Effector memory CD8-positive, alpha-beta T cell (primary cell): ENCODE results near the gene EFCAB11.

Source experiments
- ATAC-seq: fragments of 150-1000 bp; cut with Tn5 transposase; replicated peaks from 2 replicates; pipeline ENCODE4 v1.10.0; 2021; ENCODE audit warnings: mild to moderate bottlenecking, moderate library complexity
- DNase-seq, 3 experiments: peaks; one replicate each; pipeline ENCODE4 v3.0.0; 2021
- H3K27ac Mint-ChIP-seq, 2 donors: one replicate each; pipeline ENCODE4 v1.8.0; 2022; ENCODE audit warnings: mild to moderate bottlenecking in 2 of 2, mixed read lengths in 2 of 2, moderate library complexity in 2 of 2
- H3K27me3 Mint-ChIP-seq, 2 donors: one replicate each; pipeline ENCODE4 v1.8.0; 2022; ENCODE audit warnings: mixed read lengths in 2 of 2
- H3K36me3 Mint-ChIP-seq: one replicate; pipeline ENCODE4 v1.8.0; 2022; ENCODE audit warnings: mild to moderate bottlenecking, moderate library complexity, mixed read lengths; ENCODE audit not compliant: insufficient read depth
- H3K4me1 Mint-ChIP-seq, 2 donors: one replicate each; pipeline ENCODE4 v1.8.0; 2022; ENCODE audit warnings: low read depth in 2 of 2, mixed read lengths in 2 of 2
- H3K4me3 Mint-ChIP-seq, 2 donors: one replicate each; pipeline ENCODE4 v1.8.0; 2022; ENCODE audit warnings: mild to moderate bottlenecking in 2 of 2, mixed read lengths in 2 of 2, moderate library complexity in 2 of 2
- H3K9me3 Mint-ChIP-seq, 2 donors: one replicate each; pipeline ENCODE4 v1.8.0; 2022; ENCODE audit warnings: mixed read lengths in 2 of 2
- total RNA-seq, 9 experiments: gene quantifications; one replicate each; lab custom pipeline; 2026; lab: John Stamatoyannopoulos, UW

Gene EFCAB11, protein sequence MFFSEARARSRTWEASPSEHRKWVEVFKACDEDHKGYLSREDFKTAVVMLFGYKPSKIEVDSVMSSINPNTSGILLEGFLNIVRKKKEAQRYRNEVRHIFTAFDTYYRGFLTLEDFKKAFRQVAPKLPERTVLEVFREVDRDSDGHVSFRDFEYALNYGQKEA
- total RNA-seq = 0 to 2.7 (median 1.7) reads per million in 9 experiments

DNA sequence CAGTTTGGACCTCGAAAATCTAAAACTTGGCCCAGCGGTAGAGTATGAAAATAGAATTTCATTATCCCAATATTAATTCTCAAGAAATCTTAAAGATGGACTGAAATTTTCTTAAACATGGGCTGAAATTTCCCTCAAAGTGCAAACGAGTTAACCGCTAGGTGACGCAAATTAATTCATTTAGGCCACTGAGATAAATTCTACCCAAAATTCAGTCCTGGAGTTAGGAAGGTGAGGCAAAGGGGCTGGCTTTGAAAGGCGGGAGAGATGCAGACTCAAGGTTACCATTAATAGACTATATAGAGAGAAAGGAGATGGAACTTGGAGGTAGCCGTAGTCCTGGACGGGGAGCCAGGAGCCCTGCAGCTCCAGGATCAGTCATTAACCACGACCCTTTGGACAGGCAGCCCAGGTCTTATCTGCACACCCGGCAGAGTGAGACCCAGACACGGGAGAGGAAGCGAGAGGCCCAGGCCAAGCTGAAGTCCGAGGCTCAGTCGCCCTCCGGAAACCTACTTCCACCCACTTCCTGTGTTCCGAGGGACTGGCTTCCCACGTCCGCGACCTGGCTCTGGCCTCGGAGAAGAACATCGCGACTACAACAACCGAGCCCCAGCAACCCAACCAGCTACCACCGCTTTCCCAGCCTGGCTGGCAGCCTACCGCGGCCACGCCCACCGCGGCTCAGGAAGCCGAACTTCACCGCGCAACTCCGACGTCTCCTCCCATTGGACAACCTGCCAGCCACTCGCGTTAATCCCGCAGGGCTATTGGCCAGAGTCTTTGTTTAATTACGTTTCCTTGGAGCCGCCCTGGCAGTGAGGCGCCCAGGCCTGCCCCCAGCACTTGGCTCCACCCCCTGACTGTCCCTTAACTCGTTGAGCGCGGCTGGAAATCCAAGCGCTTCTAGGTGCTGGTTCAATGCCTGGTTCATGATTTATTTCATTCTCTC is at the start of gene EFCAB11:
Gene EFCAB11, minus strand, starts transcription at position 661 of the 952 bp plus-strand sequence. Its CDS starts 70 bp downstream, at position 591.
- H3K4me3 Mint-ChIP-seq = peak within 1 kb of the TSS; percentile 87 to 88
- ATAC-seq = peak; percentile 72
- peaks cover 37% of the 10 kb centered on the region for H3K36me3 Mint-ChIP-seq
- no peaks in the 10 kb centered on the region for H3K9me3 Mint-ChIP-seq
- DNase-seq = peak; percentile 93 to 95 (median 94)
- peaks cover 25 to 34% of the 10 kb centered on the region in 2 donors for H3K4me1 Mint-ChIP-seq
- peak within 1 kb of the TSS; percentile 96 to 97 for H3K27ac Mint-ChIP-seq
- H3K27me3 Mint-ChIP-seq = no peaks in the 10 kb centered on the region

DNA sequence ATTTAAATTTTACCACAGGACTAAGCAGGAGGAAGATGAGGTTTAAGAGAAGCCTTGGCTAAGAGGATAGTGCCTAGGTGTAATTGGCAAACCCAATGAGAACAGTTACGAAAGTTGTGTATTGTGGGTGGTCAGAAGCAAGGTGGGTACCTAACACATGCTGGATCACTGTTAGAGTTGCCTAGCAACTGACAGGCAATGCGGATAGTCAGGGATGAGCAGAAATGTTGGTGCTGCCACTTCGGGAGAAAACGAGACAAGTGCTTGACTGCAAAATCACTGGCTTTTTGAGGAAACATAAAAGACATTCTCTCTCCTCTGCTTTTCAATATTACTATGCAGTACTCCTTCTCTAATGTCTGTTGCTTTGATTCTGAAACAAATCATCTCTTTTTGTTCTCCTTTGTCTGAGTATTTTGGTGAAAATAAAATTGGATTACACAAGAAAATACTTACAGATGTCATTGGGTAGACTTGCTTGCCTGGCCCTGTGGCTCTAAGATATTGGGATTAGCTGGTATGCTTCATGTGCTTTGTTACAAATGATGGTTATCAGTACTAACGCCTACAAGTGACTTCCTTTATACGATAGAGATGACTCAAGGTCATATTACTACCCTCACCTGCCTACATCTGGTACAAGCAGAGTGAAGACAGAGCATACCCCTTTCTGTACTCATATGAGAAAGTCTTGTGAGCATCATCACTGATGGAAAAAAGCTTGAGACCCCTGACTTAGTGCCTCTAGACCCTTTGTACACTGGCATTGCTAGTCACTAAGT is 49.2 kb upstream of the EFCAB11 start:
- H3K27ac Mint-ChIP-seq = peak overlapping the region in 1 of 2 donors; percentile 75
- no peaks in the 10 kb centered on the region for H3K27me3 Mint-ChIP-seq
- no peak overlapping the region for H3K4me3 Mint-ChIP-seq
- ATAC-seq = no peak
- DNase-seq = no peak
- H3K9me3 Mint-ChIP-seq = no peaks in the 10 kb centered on the region
- H3K4me1 Mint-ChIP-seq = peaks cover 3 to 8% of the 10 kb centered on the region in 2 donors
- peaks cover 37% of the 10 kb centered on the region for H3K36me3 Mint-ChIP-seq

DNA sequence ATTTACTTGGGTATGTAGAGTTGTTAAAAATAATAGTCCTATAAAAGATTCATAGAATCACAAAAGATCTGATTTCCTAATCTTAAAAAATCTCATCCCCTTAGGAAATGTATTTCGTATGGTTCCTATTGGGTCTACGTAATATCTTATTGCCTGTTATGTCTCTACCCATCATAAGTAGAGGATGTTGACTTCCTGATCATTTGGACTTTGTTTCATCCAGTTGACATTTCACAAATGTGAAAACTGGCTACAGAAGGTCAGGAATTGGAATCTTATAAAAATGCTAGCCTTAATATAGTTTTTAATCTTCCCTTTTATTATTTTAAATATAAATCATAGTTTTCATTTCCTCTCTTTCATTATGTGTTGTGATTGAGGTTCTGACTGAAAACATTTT is 46.4 kb upstream of the EFCAB11 start:
- peaks cover 5% of the 10 kb centered on the region in 2 donors for H3K4me1 Mint-ChIP-seq
- H3K27me3 Mint-ChIP-seq = no peaks in the 10 kb centered on the region
- ATAC-seq (no peak), DNase-seq (no peak)
- no peaks in the 10 kb centered on the region for H3K9me3 Mint-ChIP-seq
- H3K4me3 Mint-ChIP-seq = no peak overlapping the region
- H3K27ac Mint-ChIP-seq = no peak overlapping the region
- peaks cover 30% of the 10 kb centered on the region for H3K36me3 Mint-ChIP-seq

DNA sequence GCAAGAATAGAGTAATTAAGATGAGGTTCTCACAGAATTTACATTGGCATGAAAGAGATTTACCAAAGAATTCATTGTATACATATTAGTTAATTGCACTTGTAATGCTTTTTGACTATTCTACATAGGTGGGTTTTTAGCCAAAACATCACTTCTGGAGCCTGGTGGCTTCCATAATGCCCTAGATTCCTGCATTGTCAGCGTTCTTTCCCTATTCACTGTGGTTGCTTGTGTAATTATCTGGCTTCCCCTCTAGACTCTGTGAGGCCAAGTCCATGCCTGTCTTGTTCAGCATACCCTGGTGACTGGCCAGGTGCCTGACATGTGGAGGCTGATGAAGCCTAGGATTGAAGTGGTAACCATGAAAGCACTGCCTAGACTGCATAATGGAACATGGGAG is 42.4 kb upstream of the EFCAB11 start:
- no peaks in the 10 kb centered on the region for H3K27me3 Mint-ChIP-seq
- no peak overlapping the region for H3K27ac Mint-ChIP-seq
- peaks cover 0 to 2% of the 10 kb centered on the region in 2 donors for H3K4me1 Mint-ChIP-seq
- DNase-seq (no peak), ATAC-seq (no peak)
- no peak overlapping the region for H3K4me3 Mint-ChIP-seq
- H3K9me3 Mint-ChIP-seq = no peaks in the 10 kb centered on the region
- peaks cover 36% of the 10 kb centered on the region for H3K36me3 Mint-ChIP-seq

DNA sequence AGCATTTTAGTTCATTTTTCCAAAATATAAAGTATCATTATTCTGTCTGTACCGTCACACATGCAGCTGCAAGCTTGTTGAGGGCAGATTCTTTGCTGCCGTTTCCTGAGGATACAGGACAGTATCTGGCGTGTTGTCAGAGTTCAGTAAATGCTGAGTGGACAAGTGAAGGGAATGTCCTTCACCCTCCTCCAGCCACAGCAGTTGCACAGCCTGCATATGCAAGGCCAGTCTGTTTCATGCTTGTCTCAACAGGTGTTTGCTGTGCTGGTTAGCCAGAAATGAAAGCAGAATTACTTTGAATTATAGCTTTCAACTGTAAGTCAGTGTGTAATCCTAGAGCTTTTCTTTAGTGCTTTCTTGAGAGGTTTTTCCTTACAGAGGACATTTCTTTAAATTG is 37.7 kb upstream of the EFCAB11 start:
- Mint-ChIP-seq H3K4me3 (no peak overlapping the region), H3K27ac (no peak overlapping the region), H3K4me1 (peaks cover 0 to 2% of the 10 kb centered on the region in 2 donors), H3K27me3 (no peaks in the 10 kb centered on the region), H3K9me3 (no peaks in the 10 kb centered on the region), H3K36me3 (peaks cover 38% of the 10 kb centered on the region)
- DNase-seq (no peak), ATAC-seq (no peak)

DNA sequence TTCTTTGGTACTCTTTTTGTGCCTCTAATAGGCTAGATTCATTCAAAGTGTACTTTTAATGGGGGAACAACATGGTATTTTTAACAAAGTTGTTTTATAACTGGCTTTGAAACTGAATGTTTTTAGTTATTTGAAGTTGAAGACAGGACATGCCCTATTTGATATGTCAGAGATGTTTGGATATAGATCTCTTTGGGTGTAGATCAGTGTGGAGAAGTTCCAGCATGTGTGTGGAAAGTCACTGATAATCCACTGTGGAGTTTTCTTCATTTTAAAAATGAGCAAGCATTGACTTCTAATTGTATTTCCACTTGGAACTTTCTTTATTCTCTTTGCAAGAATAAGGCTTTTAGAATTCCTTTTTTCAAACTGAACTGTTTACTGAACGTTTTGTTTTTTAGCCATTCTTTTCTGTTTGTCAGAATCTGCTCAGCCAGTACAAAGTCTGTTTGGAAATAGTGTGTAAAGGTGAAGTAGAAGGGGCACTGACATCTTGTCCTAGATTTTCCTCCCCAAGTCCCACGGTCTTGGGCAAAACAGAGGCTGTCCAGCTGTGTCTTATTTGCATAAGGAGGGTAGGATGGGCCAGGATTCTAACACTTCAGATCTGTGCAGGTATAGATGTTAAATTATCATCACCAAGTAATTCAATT is 36.2 kb upstream of the EFCAB11 start:
- Mint-ChIP-seq H3K27ac (no peak overlapping the region), H3K27me3 (no peaks in the 10 kb centered on the region), H3K4me3 (no peak overlapping the region), H3K4me1 (no peaks in the 10 kb centered on the region), H3K36me3 (peaks cover 42% of the 10 kb centered on the region), H3K9me3 (no peaks in the 10 kb centered on the region)
- ATAC-seq (no peak), DNase-seq (no peak)

DNA sequence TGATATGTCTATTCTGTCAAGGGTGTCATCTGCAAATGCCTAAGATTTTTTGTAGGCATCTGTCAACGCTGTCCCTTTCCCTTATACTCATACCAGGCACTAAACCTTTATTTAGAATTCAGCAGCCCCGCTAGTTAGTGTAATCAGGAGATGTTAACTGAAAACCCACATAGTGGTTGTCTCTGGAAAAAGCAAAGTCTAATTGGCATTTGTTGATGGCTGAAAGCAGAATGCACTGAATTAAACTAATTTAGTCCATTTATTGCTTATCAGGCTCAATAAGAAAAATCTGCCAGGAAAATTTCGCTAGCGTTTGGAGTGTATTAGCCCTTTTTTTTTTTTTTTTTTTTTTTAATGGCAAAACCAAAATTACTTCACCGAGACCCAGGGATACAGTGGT is 35.7 kb upstream of the EFCAB11 start:
- peaks cover 47% of the 10 kb centered on the region for H3K36me3 Mint-ChIP-seq

DNA sequence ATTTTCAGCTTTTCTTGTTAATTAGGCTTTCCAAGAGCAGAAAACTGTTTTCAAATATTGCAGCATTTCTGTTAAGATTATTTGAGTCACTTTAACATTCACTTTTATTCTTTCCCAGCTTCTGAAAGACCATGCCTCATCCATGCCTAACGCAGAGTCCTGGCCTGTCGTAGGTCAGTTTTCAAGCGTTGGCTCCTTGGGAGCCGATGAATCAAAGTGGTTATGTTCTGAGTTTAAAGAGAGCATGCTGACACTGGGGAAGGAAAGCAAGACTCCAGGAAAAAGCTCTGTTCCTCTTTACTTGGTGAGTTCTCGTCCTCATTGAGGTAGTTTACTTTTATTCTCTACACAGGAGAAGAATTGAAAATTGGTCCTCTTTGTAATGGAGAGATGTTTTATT is 34.3 kb upstream of the EFCAB11 start:
- Mint-ChIP-seq H3K9me3 (no peaks in the 10 kb centered on the region), H3K27ac (no peak overlapping the region)

More for the DNA sequence above, 35.7 kb upstream of the EFCAB11 start:
- H3K27me3 Mint-ChIP-seq = no peaks in the 10 kb centered on the region
- ATAC-seq (no peak), DNase-seq (no peak)
- H3K4me1 Mint-ChIP-seq = no peaks in the 10 kb centered on the region
- H3K9me3 Mint-ChIP-seq = no peaks in the 10 kb centered on the region
- no peak overlapping the region for H3K27ac Mint-ChIP-seq
- no peak overlapping the region for H3K4me3 Mint-ChIP-seq

DNA sequence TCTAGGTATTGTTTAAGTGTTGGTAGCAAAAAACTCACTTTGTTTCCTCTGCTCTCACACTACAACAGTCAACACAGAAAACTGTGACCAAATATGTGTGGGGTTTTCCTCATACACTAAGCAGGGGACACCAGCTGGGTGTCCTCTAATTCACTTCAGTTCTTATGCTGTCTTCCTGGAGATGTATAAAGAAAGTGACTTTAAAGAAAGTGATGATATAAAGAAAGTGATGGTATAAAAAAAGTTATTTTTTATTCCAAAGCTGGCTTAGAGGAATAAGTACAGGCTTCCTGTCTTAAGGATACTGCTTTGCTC is 32.6 kb upstream of the EFCAB11 start:
- peaks cover 52% of the 10 kb centered on the region for H3K36me3 Mint-ChIP-seq
- no peaks in the 10 kb centered on the region for H3K27me3 Mint-ChIP-seq
- DNase-seq (no peak), ATAC-seq (no peak)
- H3K4me3 Mint-ChIP-seq = no peak overlapping the region
- peak overlapping the region; percentile 31 to 57 for H3K27ac Mint-ChIP-seq
- peaks cover 0 to 5% of the 10 kb centered on the region in 2 donors for H3K4me1 Mint-ChIP-seq
- no peaks in the 10 kb centered on the region for H3K9me3 Mint-ChIP-seq

More for the DNA sequence above, 34.3 kb upstream of the EFCAB11 start:
- peaks cover 51% of the 10 kb centered on the region for H3K36me3 Mint-ChIP-seq
- no peak for DNase-seq
- ATAC-seq = no peak
- H3K4me1 Mint-ChIP-seq = peaks cover 0 to 5% of the 10 kb centered on the region in 2 donors
- no peaks in the 10 kb centered on the region for H3K27me3 Mint-ChIP-seq
- H3K4me3 Mint-ChIP-seq = no peak overlapping the region

DNA sequence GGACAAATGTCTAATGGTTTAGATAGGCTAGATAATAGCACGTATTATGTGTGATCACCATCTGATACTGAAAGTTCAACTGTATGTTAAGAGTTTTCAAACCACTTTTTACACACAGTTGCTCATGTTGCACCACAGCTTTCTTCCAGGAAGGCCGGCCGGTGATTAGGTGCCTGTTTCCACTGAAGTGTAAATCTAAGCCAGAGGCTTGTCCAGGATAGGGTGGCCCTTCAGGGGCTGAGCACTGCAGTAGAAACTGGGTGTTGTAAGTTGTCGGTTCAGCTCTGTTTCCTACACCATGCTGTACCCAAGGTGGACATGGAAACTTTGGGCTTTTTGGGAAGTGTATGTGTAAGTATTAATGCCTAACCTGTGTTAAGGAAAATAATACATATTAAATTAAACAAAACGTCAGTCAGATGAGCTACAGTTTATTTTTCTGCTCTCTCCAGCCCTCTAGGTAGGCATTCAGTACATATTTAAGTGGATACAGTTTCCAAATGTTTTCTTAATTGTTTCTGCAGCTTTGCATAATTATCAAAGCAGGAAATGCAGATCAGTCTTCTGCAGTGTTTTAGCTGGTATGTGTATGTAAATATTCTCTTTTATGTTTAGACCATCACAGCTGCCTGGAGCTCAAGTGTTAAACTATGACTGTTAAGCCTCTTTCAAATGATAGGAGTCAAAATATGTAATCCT is 32.1 kb upstream of the EFCAB11 start:
- DNase-seq = no peak
- Mint-ChIP-seq H3K36me3 (peaks cover 56% of the 10 kb centered on the region), H3K27ac (peak overlapping the region in 1 of 2 donors; percentile 31), H3K27me3 (no peaks in the 10 kb centered on the region), H3K4me1 (peaks cover 0 to 5% of the 10 kb centered on the region in 2 donors), H3K9me3 (no peaks in the 10 kb centered on the region), H3K4me3 (no peak overlapping the region)
- no peak for ATAC-seq

DNA sequence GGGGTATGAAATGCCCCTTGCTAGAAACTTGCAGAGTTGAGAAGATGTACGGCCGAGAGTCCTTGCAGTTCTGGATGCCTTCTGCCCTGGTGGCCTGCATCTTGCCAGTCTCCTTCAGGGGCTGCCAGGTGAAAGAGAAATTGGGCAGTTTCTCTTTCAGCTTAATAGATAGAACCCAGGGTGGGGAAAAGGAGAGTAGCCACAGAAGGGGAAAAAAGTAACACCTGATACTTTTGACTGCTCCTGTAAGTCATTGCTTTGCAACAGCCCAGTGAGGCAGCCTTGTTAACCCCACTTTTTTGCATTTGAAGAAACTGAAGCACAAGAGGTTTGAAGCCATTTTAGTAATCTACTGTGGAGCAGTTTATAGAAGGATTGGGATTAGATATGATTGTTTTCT is 28.8 kb upstream of the EFCAB11 start:
- Mint-ChIP-seq H3K27me3 (no peaks in the 10 kb centered on the region), H3K4me1 (peaks cover 0 to 5% of the 10 kb centered on the region in 2 donors), H3K36me3 (peaks cover 64% of the 10 kb centered on the region), H3K9me3 (no peaks in the 10 kb centered on the region), H3K27ac (no peak overlapping the region), H3K4me3 (no peak overlapping the region)
- no peak for ATAC-seq
- no peak for DNase-seq

DNA sequence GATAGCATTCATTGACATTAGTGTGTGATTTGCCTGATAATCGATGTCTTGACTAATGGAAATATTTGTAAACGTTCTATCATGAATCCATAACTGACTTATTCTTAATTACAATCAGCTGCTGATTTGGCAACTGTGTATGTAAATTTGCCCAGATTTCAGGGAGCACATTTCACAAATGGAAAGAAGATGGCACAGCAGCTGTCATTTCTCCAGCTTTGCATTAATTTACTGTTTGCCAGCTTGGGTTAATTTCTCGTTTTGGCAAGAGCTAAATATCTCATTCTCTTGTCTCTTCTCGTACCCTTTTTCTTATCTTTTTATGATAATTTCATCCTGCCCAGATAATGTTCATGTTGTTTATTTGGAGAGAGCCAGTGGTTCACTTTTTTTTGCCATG is 24.1 kb upstream of the EFCAB11 start:
- H3K4me1 Mint-ChIP-seq = no peaks in the 10 kb centered on the region
- peaks cover 64% of the 10 kb centered on the region for H3K36me3 Mint-ChIP-seq
- no peak for ATAC-seq
- H3K9me3 Mint-ChIP-seq = no peaks in the 10 kb centered on the region
- no peak for DNase-seq
- no peak overlapping the region for H3K4me3 Mint-ChIP-seq
- H3K27ac Mint-ChIP-seq = peak overlapping the region in 1 of 2 donors; percentile 13
- no peaks in the 10 kb centered on the region for H3K27me3 Mint-ChIP-seq
